Measurements from ENCODE around the gene PALLD. TPM values are rescaled to one million over a fixed set of nuclear protein-coding genes. Genes with fewer than 3 reads are reported as not detected.
"Not testable (repeated sequence)": the region's sequence is repeated elsewhere in the genome, so short reads cannot be mapped to it uniquely, and the experiment has no call there.

Gene PALLD
- polyA plus RNA-seq, 1 donor from 2014 or later = 20.5 TPM

DNA sequence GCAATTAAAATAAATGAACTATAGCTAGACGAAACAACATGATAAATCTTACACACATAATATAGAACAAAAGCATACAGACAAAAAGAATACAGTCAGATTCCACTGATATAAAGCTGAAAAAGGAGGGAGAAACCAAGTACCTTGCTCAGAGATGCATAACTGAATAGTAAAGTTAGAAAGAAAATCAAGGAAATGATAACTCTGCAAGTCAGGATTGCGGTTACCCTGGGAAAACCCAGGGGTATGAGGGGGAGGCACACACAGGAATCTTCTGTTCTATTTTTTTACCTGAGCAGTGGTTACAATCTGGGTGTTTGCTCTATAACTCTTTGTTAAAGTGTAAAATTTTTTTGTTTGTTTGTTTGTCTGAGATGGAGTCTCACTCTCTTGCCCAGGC, 304.1 kb downstream of the PALLD start:
- H3K27me3 ChIP-seq (ENCODE audit: insufficient read depth, low read depth, low read length) = no peaks in the 10 kb centered on the region
- no peak overlapping the region for H3K27ac ChIP-seq (ENCODE audit: low read length)
- TF ChIP-seq POLR2AphosphoS5 (IDR thresholded peaks at IDR 0.05) (no peak), EP300 (conservative IDR thresholded peaks at IDR 0.05; ENCODE audit: poor library complexity, severe bottlenecking) (no peak), TAF1 (IDR thresholded peaks at IDR 0.05; ENCODE audit: low read depth) (no peak), EZH2 (IDR thresholded peaks at IDR 0.05; ENCODE audit: borderline replicate concordance, insufficient read depth, low read length, poor library complexity, severe bottlenecking) (no peak), SMC3 (conservative IDR thresholded peaks at IDR 0.05; ENCODE audit: poor library complexity) (no peak), MXI1 (conservative IDR thresholded peaks at IDR 0.05; ENCODE audit: poor library complexity, severe bottlenecking) (no peak), REST (IDR thresholded peaks at IDR 0.05; ENCODE audit: borderline replicate concordance) (no peak), CTCF (IDR thresholded peaks at IDR 0.05; ENCODE audit: poor library complexity, severe bottlenecking) (no peak), RAD21 (conservative IDR thresholded peaks at IDR 0.05) (no peak)

DNA sequence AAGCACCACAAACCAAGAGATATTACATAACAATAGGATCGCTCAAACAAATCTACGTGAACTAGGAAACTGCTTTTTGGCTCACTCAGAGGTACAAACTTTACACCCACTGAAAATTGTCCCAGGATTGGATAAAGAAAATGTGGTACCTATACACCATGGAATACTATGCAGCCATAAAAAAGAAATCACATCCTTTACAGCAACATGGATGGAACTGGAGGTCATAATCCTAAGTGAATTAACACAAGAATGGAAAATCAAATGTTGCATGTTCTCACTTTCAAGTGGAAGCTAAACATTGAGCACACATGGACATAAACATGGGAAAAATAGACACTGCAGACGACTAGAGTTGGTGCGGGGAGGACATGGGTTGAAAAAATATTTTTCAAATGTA, 305.4 kb downstream of the PALLD start:
- H3K36me3 ChIP-seq (ENCODE audit: insufficient read depth, low read length) = no peaks in the 10 kb centered on the region
- no peak overlapping the region for H2AFZ ChIP-seq (ENCODE audit: low read depth, low read length)
- H3K4me3 ChIP-seq (ENCODE audit: low read length) = no peak overlapping the region
- H3K27me3 ChIP-seq (ENCODE audit: insufficient read depth, low read depth, low read length) = no peaks in the 10 kb centered on the region
- H3F3A ChIP-seq (ENCODE audit: insufficient read depth, low read length, poor library complexity, severe bottlenecking) = no peaks in the 10 kb centered on the region
- no peak overlapping the region for H3K4me2 ChIP-seq (ENCODE audit: low read length)
- H3K9me3 ChIP-seq (ENCODE audit: low read length) = no peaks in the 10 kb centered on the region
- no peak for TF ChIP-seq SMC3 (conservative IDR thresholded peaks at IDR 0.05; ENCODE audit: poor library complexity)
- TF ChIP-seq TAF1 (IDR thresholded peaks at IDR 0.05; ENCODE audit: low read depth) = no peak
- no peaks in the 10 kb centered on the region for H4K20me1 ChIP-seq (ENCODE audit: insufficient read depth)
- H3K9me2 ChIP-seq (ENCODE audit: insufficient read depth, low read length) = no peaks in the 10 kb centered on the region
- H3K27ac ChIP-seq (ENCODE audit: low read length) = no peak overlapping the region
- no peak overlapping the region for H3K9ac ChIP-seq (ENCODE audit: low read length)
- no peaks in the 10 kb centered on the region for H3K79me2 ChIP-seq (replicated peaks; ENCODE audit: insufficient read depth, low read length)

More for the DNA sequence above, 304.1 kb downstream of the PALLD start:
- Histone ChIP-seq H3K9me3 (ENCODE audit: low read length) (no peaks in the 10 kb centered on the region), H3K9ac (ENCODE audit: low read length) (no peak overlapping the region), H3K4me3 (ENCODE audit: low read length) (no peak overlapping the region), H4K20me1 (ENCODE audit: insufficient read depth) (no peaks in the 10 kb centered on the region), H3K4me2 (ENCODE audit: low read length) (no peak overlapping the region), H3K9me2 (ENCODE audit: insufficient read depth, low read length) (no peaks in the 10 kb centered on the region), H3K36me3 (ENCODE audit: insufficient read depth, low read length) (no peaks in the 10 kb centered on the region), H3F3A (ENCODE audit: insufficient read depth, low read length, poor library complexity, severe bottlenecking) (no peaks in the 10 kb centered on the region), H2AFZ (ENCODE audit: low read depth, low read length) (no peak overlapping the region), H3K79me2 (replicated peaks; ENCODE audit: insufficient read depth, low read length) (no peaks in the 10 kb centered on the region)

DNA sequence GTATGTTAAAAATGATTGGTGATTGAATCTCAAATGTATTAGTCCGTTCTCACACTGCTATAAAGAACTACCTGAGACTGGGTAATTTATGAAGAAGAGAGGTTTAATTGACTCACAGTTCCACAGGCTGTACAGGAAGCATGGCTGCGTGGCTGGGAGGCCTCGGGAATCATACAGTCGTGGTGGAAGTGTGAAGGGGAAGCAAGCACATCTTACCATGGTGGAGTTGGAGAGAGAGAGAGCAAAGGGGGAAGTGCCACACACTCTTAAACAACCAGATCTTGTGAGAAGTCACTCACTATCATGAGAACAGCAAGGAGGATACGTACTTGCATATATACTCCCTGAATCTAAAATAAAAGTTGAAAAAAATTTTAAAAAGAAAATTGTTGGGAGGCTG, 306.2 kb downstream of the PALLD start:
- H4K20me1 ChIP-seq (ENCODE audit: insufficient read depth); H3K27me3 ChIP-seq (ENCODE audit: insufficient read depth, low read depth, low read length); H3K9ac ChIP-seq (ENCODE audit: low read length); H3K36me3 ChIP-seq (ENCODE audit: insufficient read depth, low read length); H3K79me2 ChIP-seq (replicated peaks; ENCODE audit: insufficient read depth, low read length); H3K27ac ChIP-seq (ENCODE audit: low read length); H3K4me3 ChIP-seq (ENCODE audit: low read length); H3K4me2 ChIP-seq (ENCODE audit: low read length); H3K9me2 ChIP-seq (ENCODE audit: insufficient read depth, low read length); H3K9me3 ChIP-seq (ENCODE audit: low read length); H3F3A ChIP-seq (ENCODE audit: insufficient read depth, low read length, poor library complexity, severe bottlenecking); H2AFZ ChIP-seq (ENCODE audit: low read depth, low read length): not testable (repeated sequence)
